T-cell (primary cell): ENCODE data around the gene RYR1. TPM values are rescaled to one million over a fixed set of nuclear protein-coding genes. Genes with fewer than 3 reads are reported as not detected.
A peak's percentile ranks its signal among the peaks of the same experiment; 100 is the strongest.

Experiments used
- ATAC-seq, 4 experiments: fragments of 200-7000 bp in 3 of 4; fragments of 150-1000 bp in 1 of 4; cut with Tn5 transposase; replicated peaks in 1 of 4; 1 replicate in 3 of 4; 2 replicates in 1 of 4; pipeline ENCODE4 v1.10.0; 2021; ENCODE audit warnings: moderate library complexity in 3 of 4, mild to moderate bottlenecking in 2 of 4, moderate number of reproducible peaks in 1 of 4
- CTCF ChIA-PET, 2 donors: fragments of 300-600 bp; sonication (Branson Sonifier 250); formaldehyde crosslinking; loops; one replicate each; lab custom pipeline; 2022; ENCODE audit warnings: antibody characterized with exemption in 2 of 2; lab: Charles Lee
- POLR2A ChIA-PET, 2 donors: fragments of 300-600 bp; sonication (Branson Sonifier 250); formaldehyde crosslinking; loops; one replicate each; lab custom pipeline; 2022; ENCODE audit warnings: antibody characterized with exemption in 2 of 2; lab: Charles Lee
- DNase-seq, 35 experiments: peaks; one replicate each; pipeline versions ENCODE4 v3.0.0 to v3.0.0-alpha.2; 2013 to 2023
- H3K27ac ChIP-seq: one replicate; pipeline ENCODE4 v1.5.1; 2013; ENCODE audit warnings: low read length
- H3K27me3 ChIP-seq, 2 experiments: replicated peaks in 1 of 2; 1 replicate in 1 of 2; 2 replicates in 1 of 2; pipeline versions ENCODE4 v1.6.1 to v1.7.0; 2013; ENCODE audit warnings: low read length in 1 of 2, mixed read lengths in 1 of 2; ENCODE audit not compliant: control insufficient read depth in 2 of 2, insufficient read depth in 2 of 2; ENCODE audit errors: extremely low read depth in 1 of 2
- H3K36me3 ChIP-seq, 2 donors: 1 replicate in 1 of 2; 2 replicates in 1 of 2; pipeline versions ENCODE4 v1.6.1 to v1.7.0; 2013; ENCODE audit warnings: low read length in 1 of 2; ENCODE audit not compliant: control insufficient read depth in 2 of 2, insufficient read depth in 1 of 2; ENCODE audit errors: extremely low read depth in 1 of 2
- H3K4me1 ChIP-seq, 2 experiments: 1 replicate in 1 of 2; 2 replicates in 1 of 2; pipeline versions ENCODE4 v1.6.1 to v1.7.0; 2013; ENCODE audit warnings: low read length in 2 of 2, mixed read lengths in 1 of 2; ENCODE audit not compliant: insufficient read depth in 2 of 2, control insufficient read depth in 1 of 2; ENCODE audit errors: extremely low read depth in 1 of 2
- H3K4me3 ChIP-seq, 2 donors: 1 replicate in 1 of 2; 2 replicates in 1 of 2; pipeline versions ENCODE4 v1.5.1 to v1.7.0; 2013; ENCODE audit warnings: mild to moderate bottlenecking in 2 of 2, low read length in 1 of 2, moderate library complexity in 1 of 2; ENCODE audit not compliant: control insufficient read depth in 1 of 2; ENCODE audit errors: extremely low read depth in 1 of 2
- H3K9me3 ChIP-seq: 2 replicates; pipeline ENCODE4 v1.7.0; 2013
- H3K27ac Mint-ChIP-seq, 2 donors: one replicate each; pipeline ENCODE4 v1.8.0; 2020 to 2021; ENCODE audit warnings: mild to moderate bottlenecking in 2 of 2, mixed read lengths in 2 of 2
- H3K27me3 Mint-ChIP-seq, 2 donors: one replicate each; pipeline ENCODE4 v1.8.0; 2021 to 2022; ENCODE audit warnings: mixed read lengths in 2 of 2
- H3K36me3 Mint-ChIP-seq: one replicate; pipeline ENCODE4 v1.8.0; 2021; ENCODE audit warnings: mixed read lengths
- H3K4me1 Mint-ChIP-seq, 3 donors: one replicate each; pipeline ENCODE4 v1.8.0; 2020 to 2022; ENCODE audit warnings: mixed read lengths in 3 of 3, mild to moderate bottlenecking in 1 of 3
- H3K4me3 Mint-ChIP-seq, 3 donors: one replicate each; pipeline ENCODE4 v1.8.0; 2020 to 2022; ENCODE audit warnings: mild to moderate bottlenecking in 3 of 3, mixed read lengths in 3 of 3, moderate library complexity in 3 of 3
- H3K9me3 Mint-ChIP-seq, 3 donors: one replicate each; pipeline ENCODE4 v1.8.0; 2020 to 2022; ENCODE audit warnings: mixed read lengths in 3 of 3
- WGBS: methylation state at CpG from one replicate; pipeline ENCODE4 v1.1.5; 2013; ENCODE audit warnings: missing lambda C conversion rate; ENCODE audit not compliant: insufficient coverage; 5-methylcytosine and 5-hydroxymethylcytosine counted together
- total RNA-seq, 35 experiments: library from RNA in 6 of 35; stranded (reverse) in 6 of 35; fragments of 120-200 nt in 1 of 35; gene quantifications; one replicate each; pipeline versions ENCODE4 v1.2.1 to v1.2.4 and lab custom pipeline; 2013 to 2026

The RYR1 gene
- 1 to 10 TPM; 1.1 to 3.8 (median 2.9) TPM for total RNA-seq
- 2.4 TPM for total RNA-seq (2013)
- 1.7 to 109 (median 4.3) reads per million in 29 experiments for total RNA-seq (lab: John Stamatoyannopoulos, UW)

- Mint-ChIP-seq H3K9me3 (no peaks in the 10 kb centered on the region), H3K27me3 (peaks cover 17 to 38% of the 10 kb centered on the region in 2 donors), H3K4me1 (peaks cover 13 to 20% (median 15%) of the 10 kb centered on the region in 3 donors), H3K27ac (no peak within 1 kb of the TSS), H3K4me3 (peak within 1 kb of the TSS in 2 of 3 donors; percentile 62 to 66), H3K36me3 (no peaks in the 10 kb centered on the region)
- no peak within 1 kb of the TSS for H3K4me3 ChIP-seq
- H3K4me1 ChIP-seq = peaks cover 0 to 12% of the 10 kb centered on the region in 2 experiments
- ChIA-PET POLR2A (interaction anchor here in 1 of 2 donors (0.6 kb wide), 1 partner anchor 269 kb away, joined by 5 read pairs; no protein-coding TSS in a partner anchor), CTCF (no interaction called here)
- WGBS = 27% methylated on average over 13 of the region's 20 CpGs
- DNase-seq = peak in 25 of 35 experiments; percentile 6 to 52 (median 29)
- peaks cover 0 to 54% of the 10 kb centered on the region in 2 experiments for H3K27me3 ChIP-seq
- H3K9me3 ChIP-seq = no peaks in the 10 kb centered on the region
- no peak within 1 kb of the TSS for H3K27ac ChIP-seq
- no peaks in the 10 kb centered on the region for H3K36me3 ChIP-seq
- ATAC-seq = peak; percentile 77 to 83 (median 78)
Measured at GRCh38 chr19:38433268-38433733, at the start of gene RYR1. TSS of gene RYR1 (plus strand) at chr19:38433691. CDS start at chr19:38433830, 139 bp downstream.

GRCh38 chr19:38383743-38384142 lies 49.7 kb upstream of the RYR1 start:
- Mint-ChIP-seq H3K36me3 (peaks cover 56% of the 10 kb centered on the region), H3K4me3 (no peak overlapping the region), H3K27ac (no peak overlapping the region), H3K27me3 (peaks cover 7 to 13% of the 10 kb centered on the region in 2 donors), H3K4me1 (peaks cover 12 to 27% (median 21%) of the 10 kb centered on the region in 3 donors), H3K9me3 (no peaks in the 10 kb centered on the region)
- ATAC-seq (no peak), DNase-seq (no peak)
- ChIA-PET CTCF (interaction anchor here in 1 of 2 donors (0.6 kb wide), 1 partner anchor 59 kb away, joined by 7 read pairs; no protein-coding TSS in a partner anchor), POLR2A (no interaction called here)
- no peak overlapping the region for H3K4me3 ChIP-seq
- H3K36me3 ChIP-seq = peaks cover 16 to 55% of the 10 kb centered on the region in 2 donors
- H3K27me3 ChIP-seq = peaks cover 0 to 57% of the 10 kb centered on the region in 2 experiments
- H3K27ac ChIP-seq = no peak overlapping the region
- no peaks in the 10 kb centered on the region for H3K9me3 ChIP-seq
- 100% methylated on average over 1 of the region's 2 CpGs for WGBS
- H3K4me1 ChIP-seq = peaks cover 2 to 38% of the 10 kb centered on the region in 2 experiments

- H3K9me3 Mint-ChIP-seq = no peaks in the 10 kb centered on the region
- no peak overlapping the region for H3K4me3 Mint-ChIP-seq
- DNase-seq = no peak
- no peak overlapping the region for H3K4me3 ChIP-seq
- H3K27ac ChIP-seq = no peak overlapping the region
- peaks cover 2 to 40% of the 10 kb centered on the region in 2 experiments for H3K4me1 ChIP-seq
- ATAC-seq = no peak
- peaks cover 10 to 48% of the 10 kb centered on the region in 2 donors for H3K36me3 ChIP-seq
- WGBS = 90% methylated on average over 7 of the region's 10 CpGs
- peaks cover 7 to 13% of the 10 kb centered on the region in 2 donors for H3K27me3 Mint-ChIP-seq
- peaks cover 13 to 26% (median 25%) of the 10 kb centered on the region in 3 donors for H3K4me1 Mint-ChIP-seq
- peaks cover 49% of the 10 kb centered on the region for H3K36me3 Mint-ChIP-seq
- H3K27me3 ChIP-seq = peaks cover 0 to 58% of the 10 kb centered on the region in 2 experiments
- no peaks in the 10 kb centered on the region for H3K9me3 ChIP-seq
- POLR2A ChIA-PET = no interaction called here
- CTCF ChIA-PET = no interaction called here
- H3K27ac Mint-ChIP-seq = no peak overlapping the region
Measured at GRCh38 chr19:38384209-38385027, 49.1 kb upstream of the RYR1 start.

GRCh38 chr19:38385057-38385803 lies 48.3 kb upstream of the RYR1 start:
- POLR2A ChIA-PET = no interaction called here
- 92% methylated on average over 30 of the region's 40 CpGs for WGBS
- DNase-seq (no peak), ATAC-seq (no peak)
- CTCF ChIA-PET = interaction anchor here in 1 of 2 donors (0.5 kb wide), 1 partner anchor 476 kb away, joined by 3 read pairs; no protein-coding TSS in a partner anchor
- Mint-ChIP-seq H3K9me3 (no peaks in the 10 kb centered on the region), H3K27me3 (peaks cover 9 to 14% of the 10 kb centered on the region in 2 donors), H3K36me3 (peaks cover 42% of the 10 kb centered on the region), H3K4me3 (no peak overlapping the region), H3K27ac (no peak overlapping the region), H3K4me1 (peaks cover 13 to 30% (median 28%) of the 10 kb centered on the region in 3 donors)
- H3K36me3 ChIP-seq = peaks cover 9 to 40% of the 10 kb centered on the region in 2 donors
- H3K27ac ChIP-seq = no peak overlapping the region
- peaks cover 2 to 43% of the 10 kb centered on the region in 2 experiments for H3K4me1 ChIP-seq
- no peaks in the 10 kb centered on the region for H3K9me3 ChIP-seq
- H3K4me3 ChIP-seq = no peak overlapping the region
- peaks cover 0 to 58% of the 10 kb centered on the region in 2 experiments for H3K27me3 ChIP-seq

GRCh38 chr19:38385804-38386257 lies 47.7 kb upstream of the RYR1 start:
- Histone ChIP-seq H3K4me1 (peaks cover 2 to 43% of the 10 kb centered on the region in 2 experiments), H3K27ac (no peak overlapping the region), H3K36me3 (peaks cover 9 to 34% of the 10 kb centered on the region in 2 donors), H3K27me3 (peaks cover 0 to 58% of the 10 kb centered on the region in 2 experiments), H3K9me3 (no peaks in the 10 kb centered on the region), H3K4me3 (peak overlapping the region in 1 of 2 donors; percentile 29)
- peaks cover 9 to 13% of the 10 kb centered on the region in 2 donors for H3K27me3 Mint-ChIP-seq
- ChIA-PET POLR2A (no interaction called here), CTCF (interaction anchor here in 1 of 2 donors (0.5 kb wide), 1 partner anchor 475 kb away, joined by 3 read pairs; no protein-coding TSS in a partner anchor)
- no peak for ATAC-seq
- peaks cover 40% of the 10 kb centered on the region for H3K36me3 Mint-ChIP-seq
- DNase-seq = peak in 1 of 35 experiments; percentile 27
- no peak overlapping the region for H3K27ac Mint-ChIP-seq
- 62% methylated on average over 19 of the region's 40 CpGs for whole genome bisulfite sequencing
- peak overlapping the region in 1 of 3 donors; percentile 39 for H3K4me3 Mint-ChIP-seq
- H3K9me3 Mint-ChIP-seq = no peaks in the 10 kb centered on the region
- H3K4me1 Mint-ChIP-seq = peaks cover 13 to 30% (median 29%) of the 10 kb centered on the region in 3 donors
